Vagina (tissue), 2 donors: Measurements from ENCODE around the gene KCNG1.

ENCODE experiments used
- POLR2A ChIP-seq, 2 donors: fragments of 450-650 bp; IDR thresholded peaks; one replicate each; pipeline ENCODE4 v1.6.1; 2017; ENCODE audit warnings: antibody characterized with exemption in 2 of 2, mild to moderate bottlenecking in 2 of 2, moderate library complexity in 2 of 2
- TF ChIP-seq, protein P1 (sequence below), 3 experiments: fragments of 450-650 bp in 2 of 3; fragments of 200-600 bp in 1 of 3; sonication (generic) in 1 of 3; IDR thresholded peaks; one replicate each; pipeline ENCODE4 v1.5.1; 2017 to 2019; ENCODE audit warnings: antibody characterized with exemption in 3 of 3, mild to moderate bottlenecking in 2 of 3, moderate library complexity in 2 of 3

DNA sequence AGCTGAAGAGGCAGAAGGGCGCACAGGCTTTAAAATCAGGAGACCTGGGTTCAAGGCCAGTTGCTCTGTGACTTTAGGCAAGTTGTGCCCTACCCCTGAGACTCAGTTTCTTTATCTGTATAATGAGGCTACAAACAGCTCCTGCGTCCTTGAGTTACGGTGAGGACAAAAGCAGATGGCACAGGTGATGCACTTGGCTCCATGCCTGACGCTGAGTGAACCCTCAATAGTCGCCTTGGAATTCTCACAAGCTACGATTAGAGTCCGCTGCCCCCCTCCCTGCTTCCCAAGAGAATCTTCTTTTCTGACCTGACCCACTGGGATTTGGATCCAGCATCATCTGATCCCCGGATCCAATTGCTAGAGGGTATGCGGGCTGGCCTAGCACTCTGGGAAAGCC, 6.4 kb downstream of the KCNG1 start:
- TF ChIP-seq, protein P1, sequence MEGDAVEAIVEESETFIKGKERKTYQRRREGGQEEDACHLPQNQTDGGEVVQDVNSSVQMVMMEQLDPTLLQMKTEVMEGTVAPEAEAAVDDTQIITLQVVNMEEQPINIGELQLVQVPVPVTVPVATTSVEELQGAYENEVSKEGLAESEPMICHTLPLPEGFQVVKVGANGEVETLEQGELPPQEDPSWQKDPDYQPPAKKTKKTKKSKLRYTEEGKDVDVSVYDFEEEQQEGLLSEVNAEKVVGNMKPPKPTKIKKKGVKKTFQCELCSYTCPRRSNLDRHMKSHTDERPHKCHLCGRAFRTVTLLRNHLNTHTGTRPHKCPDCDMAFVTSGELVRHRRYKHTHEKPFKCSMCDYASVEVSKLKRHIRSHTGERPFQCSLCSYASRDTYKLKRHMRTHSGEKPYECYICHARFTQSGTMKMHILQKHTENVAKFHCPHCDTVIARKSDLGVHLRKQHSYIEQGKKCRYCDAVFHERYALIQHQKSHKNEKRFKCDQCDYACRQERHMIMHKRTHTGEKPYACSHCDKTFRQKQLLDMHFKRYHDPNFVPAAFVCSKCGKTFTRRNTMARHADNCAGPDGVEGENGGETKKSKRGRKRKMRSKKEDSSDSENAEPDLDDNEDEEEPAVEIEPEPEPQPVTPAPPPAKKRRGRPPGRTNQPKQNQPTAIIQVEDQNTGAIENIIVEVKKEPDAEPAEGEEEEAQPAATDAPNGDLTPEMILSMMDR (IDR thresholded peaks at IDR 0.05), result no peak
- no peak for TF ChIP-seq POLR2A (IDR thresholded peaks at IDR 0.05)
